ENCODE data around the gene INPP5A. TPM values are rescaled to one million over a fixed set of nuclear protein-coding genes. Genes with fewer than 3 reads are reported as not detected.

Gene INPP5A
- total RNA-seq, 1 experiment from 2014 or later: 12.3 TPM

DNA sequence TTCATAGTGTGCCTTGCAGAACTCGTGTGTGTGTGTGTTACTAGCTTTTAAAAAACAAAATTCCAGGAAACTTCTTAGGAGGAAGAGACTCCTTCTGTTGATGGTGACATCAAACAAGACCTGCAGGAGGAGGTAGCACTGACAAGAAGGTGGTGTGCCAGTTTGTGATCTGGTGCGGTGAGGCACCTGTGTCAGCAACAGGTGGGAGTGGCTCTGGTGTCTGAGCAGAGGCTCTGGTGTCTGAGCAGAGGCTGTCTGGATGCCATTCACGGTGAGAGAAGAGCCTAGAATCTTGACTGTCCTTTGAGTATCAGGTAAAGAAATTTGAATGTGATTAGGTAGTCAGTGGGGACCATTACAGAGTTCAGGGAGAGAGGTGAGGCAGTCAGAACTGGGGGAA is 122.8 kb downstream of the INPP5A start:
- H3K27ac ChIP-seq (ENCODE audit: low read depth, low read length): no peak overlapping the region
- ChIA-PET CTCF (no interaction called here), RAD21 (ENCODE audit: low non-redundant PET in 1 of 2, low total read pairs in 2 of 2, uncharacterized antibody in 2 of 2, unreplicated experiment in 2 of 2) (no interaction called here), POLR2A (no interaction called here)
- H3K27me3 ChIP-seq (ENCODE audit: insufficient read depth, low read length): no peaks in the 10 kb centered on the region
- H3K9me2 ChIP-seq (ENCODE audit: insufficient read depth): no peaks in the 10 kb centered on the region
- no peak overlapping the region for H3K4me2 ChIP-seq (ENCODE audit: low read length)
- H3K4me1 ChIP-seq (ENCODE audit: control insufficient read depth in 1 of 2, insufficient read depth in 2 of 2, low read length in 2 of 2): no peaks in the 10 kb centered on the region
- intact Hi-C loops (cut with micrococcal nuclease): no loop called here
- H3K36me3 ChIP-seq (ENCODE audit: control insufficient read depth in 1 of 2, insufficient read depth in 2 of 2, low read length in 2 of 2): no peaks in the 10 kb centered on the region
- no peak for DNase-seq (ENCODE audit: low read depth, low spot score)
- H2AFZ ChIP-seq (ENCODE audit: low read depth, low read length, poor library complexity, severe bottlenecking): no peak overlapping the region
- ATAC-seq: no peak
- no peaks in the 10 kb centered on the region for H4K20me1 ChIP-seq (ENCODE audit: insufficient read depth)
- TF ChIP-seq, protein P1, sequence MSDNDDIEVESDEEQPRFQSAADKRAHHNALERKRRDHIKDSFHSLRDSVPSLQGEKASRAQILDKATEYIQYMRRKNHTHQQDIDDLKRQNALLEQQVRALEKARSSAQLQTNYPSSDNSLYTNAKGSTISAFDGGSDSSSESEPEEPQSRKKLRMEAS (IDR thresholded peaks at IDR 0.05): no peak
- TF ChIP-seq SRF (IDR thresholded peaks at IDR 0.05; ENCODE audit: low read depth): no peak
- TF ChIP-seq ZNF274 (IDR thresholded peaks at IDR 0.05; ENCODE audit: low read depth, low read length): no peak
- no peak for TF ChIP-seq JUND (IDR thresholded peaks at IDR 0.05)
- no peak for TF ChIP-seq SP1 (IDR thresholded peaks at IDR 0.05; ENCODE audit: low read depth)
- TF ChIP-seq FOSL1 (IDR thresholded peaks at IDR 0.05; ENCODE audit: low read depth): no peak
- no peak for TF ChIP-seq YY1 (IDR thresholded peaks at IDR 0.05; ENCODE audit: extremely low read depth, insufficient replicate concordance, low read depth, low read length)
- TF ChIP-seq, protein P2, sequence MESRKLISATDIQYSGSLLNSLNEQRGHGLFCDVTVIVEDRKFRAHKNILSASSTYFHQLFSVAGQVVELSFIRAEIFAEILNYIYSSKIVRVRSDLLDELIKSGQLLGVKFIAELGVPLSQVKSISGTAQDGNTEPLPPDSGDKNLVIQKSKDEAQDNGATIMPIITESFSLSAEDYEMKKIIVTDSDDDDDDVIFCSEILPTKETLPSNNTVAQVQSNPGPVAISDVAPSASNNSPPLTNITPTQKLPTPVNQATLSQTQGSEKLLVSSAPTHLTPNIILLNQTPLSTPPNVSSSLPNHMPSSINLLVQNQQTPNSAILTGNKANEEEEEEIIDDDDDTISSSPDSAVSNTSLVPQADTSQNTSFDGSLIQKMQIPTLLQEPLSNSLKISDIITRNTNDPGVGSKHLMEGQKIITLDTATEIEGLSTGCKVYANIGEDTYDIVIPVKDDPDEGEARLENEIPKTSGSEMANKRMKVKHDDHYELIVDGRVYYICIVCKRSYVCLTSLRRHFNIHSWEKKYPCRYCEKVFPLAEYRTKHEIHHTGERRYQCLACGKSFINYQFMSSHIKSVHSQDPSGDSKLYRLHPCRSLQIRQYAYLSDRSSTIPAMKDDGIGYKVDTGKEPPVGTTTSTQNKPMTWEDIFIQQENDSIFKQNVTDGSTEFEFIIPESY (IDR thresholded peaks at IDR 0.05; ENCODE audit: extremely low read depth, insufficient replicate concordance, low read length): no peak
- TF ChIP-seq RAD21 (IDR thresholded peaks at IDR 0.05; ENCODE audit: low read depth): no peak
- TF ChIP-seq, protein P3, sequence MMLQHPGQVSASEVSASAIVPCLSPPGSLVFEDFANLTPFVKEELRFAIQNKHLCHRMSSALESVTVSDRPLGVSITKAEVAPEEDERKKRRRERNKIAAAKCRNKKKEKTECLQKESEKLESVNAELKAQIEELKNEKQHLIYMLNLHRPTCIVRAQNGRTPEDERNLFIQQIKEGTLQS (IDR thresholded peaks at IDR 0.05): no peak
- no peak for TF ChIP-seq CBX3 (IDR thresholded peaks at IDR 0.05; ENCODE audit: low read depth)
- no peak for TF ChIP-seq EZH2phosphoT487 (IDR thresholded peaks at IDR 0.05; ENCODE audit: borderline replicate concordance)
- no peaks in the 10 kb centered on the region for H3K9me3 ChIP-seq (ENCODE audit: control insufficient read depth in 1 of 2, insufficient read depth in 1 of 2, low read depth in 1 of 2, low read length in 2 of 2)
- BruUV-seq (replicated peaks): no TSS peak
- no peaks in the 10 kb centered on the region for H3K79me2 ChIP-seq (ENCODE audit: insufficient read depth, low read length)
- H3K9ac ChIP-seq (ENCODE audit: low read length): no peak overlapping the region
- H3K4me3 ChIP-seq (replicated peaks in 1 of 2; ENCODE audit: low read depth in 1 of 2, low read length in 2 of 2): no peak overlapping the region
